Measurements from ENCODE around the gene PPM1A.

PPM1A gene

GRCh38 chr14:60204843-60205774 lies 43.9 kb upstream of the PPM1A start:
- H3K4me3 ChIP-seq (ENCODE audit: low read depth in 1 of 2, low read length in 2 of 2) = no peak overlapping the region
- H3K4me1 ChIP-seq (ENCODE audit: insufficient read depth, low read length) = no peaks in the 10 kb centered on the region
- no peak overlapping the region for H3K4me2 ChIP-seq (ENCODE audit: insufficient read depth, low read length)
- no peak overlapping the region for H3K9ac ChIP-seq (ENCODE audit: low read depth, low read length)
- no peaks in the 10 kb centered on the region for H4K20me1 ChIP-seq (ENCODE audit: insufficient read depth, low read length)
- no peak for TF ChIP-seq EZH2 (IDR thresholded peaks at IDR 0.05; ENCODE audit: borderline replicate concordance, low read depth, low read length, severe bottlenecking)
- TF ChIP-seq CTCF (IDR thresholded peaks at IDR 0.05; ENCODE audit: borderline replicate concordance, extremely low read depth, low read length, poor library complexity, severe bottlenecking) = no peak
- DNase-seq = no peak
- no peaks in the 10 kb centered on the region for H3K9me3 ChIP-seq (ENCODE audit: insufficient read depth, low read length, severe bottlenecking)
- H3K27ac ChIP-seq (ENCODE audit: low read length) = no peak overlapping the region
- ATAC-seq (ENCODE audit: insufficient read depth, low read depth) = no peak
- no peak overlapping the region for H2AFZ ChIP-seq (ENCODE audit: low read depth, low read length)
- H3K36me3 ChIP-seq (ENCODE audit: insufficient read depth, low read length) = no peaks in the 10 kb centered on the region
- H3K27me3 ChIP-seq (ENCODE audit: insufficient read depth, low read length, poor library complexity) = peaks cover 22% of the 10 kb centered on the region
- H3K79me2 ChIP-seq (ENCODE audit: insufficient read depth, low read length) = no peaks in the 10 kb centered on the region

GRCh38 chr14:60206249-60206670 lies 42.8 kb upstream of the PPM1A start:
- Histone ChIP-seq H3K27me3 (ENCODE audit: insufficient read depth, low read length, poor library complexity) (peaks cover 22% of the 10 kb centered on the region), H2AFZ (ENCODE audit: low read depth, low read length) (no peak overlapping the region), H3K79me2 (ENCODE audit: insufficient read depth, low read length) (no peaks in the 10 kb centered on the region), H3K4me1 (ENCODE audit: insufficient read depth, low read length) (no peaks in the 10 kb centered on the region), H3K36me3 (ENCODE audit: insufficient read depth, low read length) (no peaks in the 10 kb centered on the region), H3K4me2 (ENCODE audit: insufficient read depth, low read length) (no peak overlapping the region), H3K9ac (ENCODE audit: low read depth, low read length) (no peak overlapping the region), H3K4me3 (ENCODE audit: low read depth in 1 of 2, low read length in 2 of 2) (no peak overlapping the region), H3K9me3 (ENCODE audit: insufficient read depth, low read length, severe bottlenecking) (no peaks in the 10 kb centered on the region), H4K20me1 (ENCODE audit: insufficient read depth, low read length) (no peaks in the 10 kb centered on the region), H3K27ac (ENCODE audit: low read length) (no peak overlapping the region)
- no peak for ATAC-seq (ENCODE audit: insufficient read depth, low read depth)
- TF ChIP-seq CTCF (IDR thresholded peaks at IDR 0.05; ENCODE audit: borderline replicate concordance, extremely low read depth, low read length, poor library complexity, severe bottlenecking) = no peak
- no peak for TF ChIP-seq EZH2 (IDR thresholded peaks at IDR 0.05; ENCODE audit: borderline replicate concordance, low read depth, low read length, severe bottlenecking)
- no peak for DNase-seq

- no peak overlapping the region for H3K27ac ChIP-seq (ENCODE audit: low read length)
- TF ChIP-seq CTCF (IDR thresholded peaks at IDR 0.05; ENCODE audit: borderline replicate concordance, extremely low read depth, low read length, poor library complexity, severe bottlenecking) (no peak), EZH2 (IDR thresholded peaks at IDR 0.05; ENCODE audit: borderline replicate concordance, low read depth, low read length, severe bottlenecking) (no peak)
- no peak overlapping the region for H3K4me2 ChIP-seq (ENCODE audit: insufficient read depth, low read length)
Measured at GRCh38 chr14:60206837-60207533, 42.0 kb upstream of the PPM1A start.

More at GRCh38 chr14:60206837-60207533, 42.0 kb upstream of the PPM1A start:
- Histone ChIP-seq H2AFZ (ENCODE audit: low read depth, low read length) (no peak overlapping the region), H3K27me3 (ENCODE audit: insufficient read depth, low read length, poor library complexity) (peaks cover 22% of the 10 kb centered on the region), H3K9ac (ENCODE audit: low read depth, low read length) (no peak overlapping the region), H3K4me1 (ENCODE audit: insufficient read depth, low read length) (no peaks in the 10 kb centered on the region), H3K9me3 (ENCODE audit: insufficient read depth, low read length, severe bottlenecking) (no peaks in the 10 kb centered on the region), H3K79me2 (ENCODE audit: insufficient read depth, low read length) (no peaks in the 10 kb centered on the region), H4K20me1 (ENCODE audit: insufficient read depth, low read length) (no peaks in the 10 kb centered on the region), H3K4me3 (ENCODE audit: low read depth in 1 of 2, low read length in 2 of 2) (no peak overlapping the region), H3K36me3 (ENCODE audit: insufficient read depth, low read length) (no peaks in the 10 kb centered on the region)
- ATAC-seq (ENCODE audit: insufficient read depth, low read depth) (no peak), DNase-seq (no peak)

Measured in DND-41 (cell line).